EL (cell line): ENCODE measurements around the gene GALNT7.

Experiments
- DNase-seq: peaks from one replicate; pipeline ENCODE4 v3.0.0-alpha.2; 2016

The GALNT7 gene

GRCh38 chr4:173365359-173365996 is 196.9 kb downstream of the GALNT7 start:
- DNase-seq, result no peak

GRCh38 chr4:173367285-173367684 is 198.7 kb downstream of the GALNT7 start:
- peak; percentile 7 for DNase-seq

GRCh38 chr4:173367946-173368345 is 199.3 kb downstream of the GALNT7 start:
- peak; percentile 18 for DNase-seq

GRCh38 chr4:173370130-173370476 is 201.5 kb downstream of the GALNT7 start:
- DNase-seq, result no peak

GRCh38 chr4:173370477-173371291 is 202.1 kb downstream of the GALNT7 start, which contains the start of gene SAP30:
TSS of gene SAP30 (plus strand) at chr4:173370954. CDS start at chr4:173371183, 229 bp downstream.
- peak; percentile 98 for DNase-seq

- DNase-seq, result peak; percentile 80
These were observed 202.9 kb downstream of the GALNT7 start for GRCh38 chr4:173371292-173372192.
